Adipocyte (in vitro differentiated cells): Measurements from ENCODE around the gene COL16A1.
A peak's percentile ranks its signal among the peaks of the same experiment; 100 is the strongest.

ENCODE experiments used
- DNase-seq: peaks from one replicate; pipeline ENCODE4 v3.0.0-alpha.2; 2015; ENCODE audit warnings: low read depth
- H3K27me3 ChIP-seq: replicated peaks from 2 replicates; pipeline ENCODE4 v1.7.0; 2013; ENCODE audit warnings: mild to moderate bottlenecking, low read length, moderate library complexity; ENCODE audit not compliant: control insufficient read depth, insufficient read depth
- H3K36me3 ChIP-seq: 2 replicates; pipeline ENCODE4 v1.7.0; 2013; ENCODE audit warnings: low read length, mild to moderate bottlenecking, moderate library complexity; ENCODE audit not compliant: control insufficient read depth, insufficient read depth, severe bottlenecking
- H3K4me1 ChIP-seq: 2 replicates; pipeline ENCODE4 v1.7.0; 2013; ENCODE audit warnings: mild to moderate bottlenecking, low read length, moderate library complexity; ENCODE audit not compliant: control insufficient read depth, insufficient read depth
- H3K4me3 ChIP-seq: 2 replicates; pipeline ENCODE4 v1.7.0; 2013; ENCODE audit warnings: mild to moderate bottlenecking, low read length, moderate library complexity
- H3K9ac ChIP-seq: 2 replicates; pipeline ENCODE4 v1.7.0; 2013; ENCODE audit warnings: mild to moderate bottlenecking, low read length, moderate library complexity
- H3K9me3 ChIP-seq: 2 replicates; pipeline ENCODE4 v1.7.0; 2013; ENCODE audit warnings: mild to moderate bottlenecking, low read length, moderate library complexity; ENCODE audit not compliant: control insufficient read depth

Gene COL16A1

DNA sequence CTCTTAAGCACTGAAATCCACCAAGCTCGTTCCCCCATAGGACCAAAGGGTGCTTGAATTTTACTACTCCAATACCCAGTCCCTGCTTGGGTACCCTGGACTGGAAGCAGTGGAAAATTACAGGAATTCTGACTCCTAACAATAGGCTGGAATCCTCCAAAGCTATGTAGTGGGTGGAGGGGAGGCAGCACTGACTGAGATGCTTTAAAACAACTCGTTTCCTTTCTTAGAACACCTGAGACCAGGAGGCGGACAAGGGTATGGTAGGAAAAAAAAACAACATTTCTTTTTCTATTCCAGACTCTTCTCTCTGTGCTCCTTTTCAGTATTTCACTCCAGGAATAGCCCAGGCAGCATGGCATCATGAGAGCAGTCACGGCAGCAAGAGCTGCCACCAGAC is 61.5 kb downstream of the COL16A1 start:
- Histone ChIP-seq H3K4me3 (no peak overlapping the region), H3K9ac (no peak overlapping the region), H3K9me3 (no peaks in the 10 kb centered on the region), H3K36me3 (no peaks in the 10 kb centered on the region), H3K4me1 (peaks cover 40% of the 10 kb centered on the region), H3K27me3 (no peaks in the 10 kb centered on the region)
- no peak for DNase-seq

DNA sequence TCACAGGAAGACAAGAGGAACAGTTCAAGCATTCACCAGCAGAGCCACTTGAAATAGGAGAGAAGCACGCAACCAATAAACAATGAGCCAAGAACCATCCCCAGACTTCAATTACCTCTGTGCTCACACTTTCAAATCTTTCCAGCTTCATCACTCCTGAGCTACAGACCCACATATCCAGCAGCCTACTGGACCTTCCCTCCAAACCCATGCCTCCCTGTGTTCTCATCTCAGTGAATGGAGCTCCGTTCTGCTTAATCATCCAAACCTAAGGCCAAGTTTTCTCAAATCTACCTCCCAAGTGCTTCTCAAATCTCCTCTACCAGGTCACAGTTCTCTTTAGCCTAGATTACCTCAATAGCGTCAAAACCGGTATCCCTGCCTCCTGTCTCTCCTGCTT is 62.9 kb downstream of the COL16A1 start:
- H3K27me3 ChIP-seq, result no peaks in the 10 kb centered on the region
- no peaks in the 10 kb centered on the region for H3K9me3 ChIP-seq
- no peak for DNase-seq
- no peak overlapping the region for H3K4me3 ChIP-seq
- H3K36me3 ChIP-seq, result no peaks in the 10 kb centered on the region
- H3K4me1 ChIP-seq, result peaks cover 35% of the 10 kb centered on the region
- H3K9ac ChIP-seq, result no peak overlapping the region

DNA sequence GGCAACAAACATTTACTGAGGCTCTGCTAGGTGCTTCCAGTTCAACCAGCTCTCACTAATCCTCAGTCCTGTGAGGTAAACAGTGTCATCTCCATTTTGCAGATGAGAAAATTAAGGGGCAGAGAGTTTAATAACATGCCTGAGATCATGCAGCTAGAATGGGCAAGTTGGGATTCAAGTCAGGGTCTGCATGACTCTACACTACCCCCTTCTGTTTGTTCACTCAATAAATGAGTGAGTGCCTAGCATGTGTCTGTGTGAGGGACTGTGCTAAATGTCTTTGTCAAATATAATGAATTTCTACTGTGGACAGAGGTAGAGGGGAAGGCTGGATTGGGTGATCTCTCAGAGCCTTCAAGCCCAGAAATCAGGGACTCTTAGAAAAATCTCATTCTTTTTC is 63.6 kb downstream of the COL16A1 start:
- Histone ChIP-seq H3K4me1 (peaks cover 29% of the 10 kb centered on the region), H3K36me3 (no peaks in the 10 kb centered on the region), H3K9ac (peak overlapping the region; percentile 25), H3K27me3 (no peaks in the 10 kb centered on the region), H3K9me3 (no peaks in the 10 kb centered on the region), H3K4me3 (no peak overlapping the region)
- DNase-seq, result no peak

DNA sequence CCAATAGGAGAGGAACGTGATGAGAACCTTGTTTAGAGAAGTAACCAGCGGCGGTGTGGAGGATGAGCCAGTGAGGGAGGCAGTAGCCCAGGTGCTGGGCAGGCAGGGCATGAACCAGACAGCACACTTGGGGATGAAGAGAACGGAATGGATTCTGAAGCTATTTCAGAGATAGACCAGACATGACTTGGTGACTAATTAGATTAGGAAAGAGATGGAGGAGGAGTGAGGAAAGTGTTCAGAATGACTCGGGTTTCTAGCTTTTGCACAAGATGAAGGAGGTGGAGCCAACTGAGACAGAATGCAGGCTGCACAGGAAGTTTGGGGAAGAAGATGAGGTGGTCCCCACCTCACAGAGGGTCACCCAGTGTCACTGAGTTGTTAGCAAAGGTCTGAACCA is 64.3 kb downstream of the COL16A1 start:
- H3K9me3 ChIP-seq, result no peaks in the 10 kb centered on the region
- no peaks in the 10 kb centered on the region for H3K27me3 ChIP-seq
- DNase-seq, result peak; percentile 68
- H3K4me3 ChIP-seq, result no peak overlapping the region
- H3K4me1 ChIP-seq, result peaks cover 29% of the 10 kb centered on the region
- H3K9ac ChIP-seq, result peak overlapping the region; percentile 25
- H3K36me3 ChIP-seq, result peaks cover 3% of the 10 kb centered on the region

DNA sequence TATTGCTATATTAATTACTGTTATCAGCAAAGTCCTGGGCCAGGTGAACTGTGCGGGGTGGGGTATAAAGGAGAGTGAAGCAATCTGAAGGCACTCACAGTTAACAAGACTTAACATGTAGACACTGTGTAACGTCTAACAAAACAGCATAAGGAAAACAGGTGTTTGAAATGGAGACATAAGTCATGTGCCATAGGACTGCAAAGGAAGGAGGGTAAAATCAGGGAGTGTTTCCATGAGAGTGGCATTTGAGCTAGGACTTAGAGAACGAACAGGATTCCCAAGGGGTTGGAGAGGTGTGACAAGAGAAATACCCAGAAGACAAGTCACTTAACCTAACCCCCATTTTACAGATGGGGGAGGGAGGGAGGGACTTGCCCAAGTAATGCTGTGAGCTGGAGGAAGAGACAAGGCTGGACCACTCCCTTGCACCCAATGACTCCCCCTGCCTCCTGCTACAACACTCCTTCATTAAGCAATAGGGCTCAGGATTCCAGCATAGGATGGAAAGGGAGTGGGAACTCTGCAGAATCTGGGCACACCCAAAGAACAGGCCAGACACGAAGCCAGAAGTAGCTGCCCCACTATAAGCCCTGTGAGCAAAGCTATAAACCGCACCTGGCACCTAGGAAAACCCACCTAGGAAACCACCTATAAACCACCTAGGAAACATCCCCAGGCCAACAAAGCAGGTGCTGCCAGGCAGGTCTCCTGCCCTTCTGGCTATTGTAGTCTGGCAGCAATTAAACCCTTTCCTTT is 65.7 kb downstream of the COL16A1 start:
- DNase-seq, result no peak
- Histone ChIP-seq H3K9ac (no peak overlapping the region), H3K4me1 (peaks cover 19% of the 10 kb centered on the region), H3K36me3 (peaks cover 14% of the 10 kb centered on the region), H3K27me3 (no peaks in the 10 kb centered on the region), H3K4me3 (no peak overlapping the region), H3K9me3 (no peaks in the 10 kb centered on the region)

DNA sequence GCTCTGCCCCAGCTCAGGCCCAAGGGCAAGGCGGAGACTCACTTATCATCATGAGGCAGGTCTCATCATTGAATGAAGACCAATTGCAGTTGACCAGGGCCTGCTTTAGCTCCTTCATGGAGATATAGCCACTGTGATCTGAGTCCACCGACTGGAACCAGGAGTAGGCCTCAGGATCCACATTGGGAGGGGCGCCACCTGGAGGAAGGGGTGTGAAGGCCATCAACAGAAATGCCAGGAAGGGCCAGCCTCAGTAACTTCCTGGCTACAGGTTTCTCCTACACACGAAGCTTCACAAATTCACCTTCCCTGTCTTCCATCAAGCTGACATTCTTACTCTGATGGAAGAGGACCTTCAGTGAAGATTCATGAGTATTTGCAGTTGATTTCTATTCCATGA is 70.7 kb downstream of the COL16A1 start:
- DNase-seq, result peak; percentile 32
- Histone ChIP-seq H3K4me1 (peaks cover 5% of the 10 kb centered on the region), H3K36me3 (peaks cover 57% of the 10 kb centered on the region), H3K27me3 (no peaks in the 10 kb centered on the region), H3K9me3 (no peaks in the 10 kb centered on the region), H3K9ac (no peak overlapping the region), H3K4me3 (no peak overlapping the region)

DNA sequence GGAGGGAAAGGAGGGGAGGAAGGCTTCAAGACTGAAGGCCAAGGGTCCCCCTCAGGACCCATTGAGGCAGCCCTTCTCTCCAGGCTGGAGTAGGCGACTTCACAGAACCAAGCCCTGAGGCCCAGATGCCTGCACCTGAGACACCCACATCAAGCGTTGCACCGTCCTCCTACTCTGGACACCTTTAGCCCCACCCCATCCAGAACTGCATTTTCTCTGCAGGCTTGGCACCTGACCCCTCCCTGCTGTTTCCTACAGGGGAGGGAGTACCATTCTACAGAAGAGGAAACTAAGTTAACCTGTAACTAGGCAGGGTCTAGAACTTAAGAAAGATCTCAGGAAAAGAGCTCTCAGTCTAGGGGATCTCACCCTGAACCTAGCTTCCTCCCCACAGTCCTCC is 71.2 kb downstream of the COL16A1 start:
- peaks cover 57% of the 10 kb centered on the region for H3K36me3 ChIP-seq
- no peak for DNase-seq

DNA sequence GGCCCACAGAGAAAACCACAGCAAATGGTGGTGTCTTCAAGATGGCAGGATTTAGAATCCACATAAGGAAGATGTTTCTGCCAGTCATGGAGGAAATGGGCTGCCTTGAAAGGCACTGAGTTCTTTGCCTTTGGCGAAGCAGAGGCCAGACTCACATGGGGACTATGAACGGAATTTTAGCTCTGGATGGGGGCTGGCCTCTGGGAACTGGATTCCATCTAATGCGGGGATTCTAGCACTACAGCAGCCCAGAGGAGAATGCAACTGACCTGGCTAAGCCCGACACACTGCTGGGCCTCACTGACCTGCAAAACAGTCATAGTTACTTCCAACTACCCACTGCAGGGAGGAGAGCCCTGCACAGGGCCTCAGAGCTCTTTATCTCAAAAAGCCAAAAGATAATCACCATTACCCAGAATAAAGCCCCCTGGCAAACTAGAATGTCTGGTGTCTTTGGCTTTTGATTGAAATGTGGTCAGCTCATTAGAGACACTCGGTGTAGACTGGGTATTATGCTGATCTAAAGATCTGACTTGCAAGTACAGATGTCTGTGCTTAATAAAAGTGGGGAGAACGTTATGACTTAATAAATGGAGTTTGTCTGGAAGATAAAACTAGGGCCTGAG is 74.8 kb downstream of the COL16A1 start:
- no peaks in the 10 kb centered on the region for H3K9me3 ChIP-seq
- DNase-seq, result no peak
- no peak overlapping the region for H3K9ac ChIP-seq
- H3K4me3 ChIP-seq, result no peak overlapping the region
- H3K27me3 ChIP-seq, result no peaks in the 10 kb centered on the region
- peaks cover 30% of the 10 kb centered on the region for H3K4me1 ChIP-seq
- H3K36me3 ChIP-seq, result peaks cover 49% of the 10 kb centered on the region

More for the DNA sequence above, 71.2 kb downstream of the COL16A1 start:
- H3K27me3 ChIP-seq, result no peaks in the 10 kb centered on the region
- peaks cover 6% of the 10 kb centered on the region for H3K4me1 ChIP-seq
- no peaks in the 10 kb centered on the region for H3K9me3 ChIP-seq
- no peak overlapping the region for H3K9ac ChIP-seq
- no peak overlapping the region for H3K4me3 ChIP-seq

DNA sequence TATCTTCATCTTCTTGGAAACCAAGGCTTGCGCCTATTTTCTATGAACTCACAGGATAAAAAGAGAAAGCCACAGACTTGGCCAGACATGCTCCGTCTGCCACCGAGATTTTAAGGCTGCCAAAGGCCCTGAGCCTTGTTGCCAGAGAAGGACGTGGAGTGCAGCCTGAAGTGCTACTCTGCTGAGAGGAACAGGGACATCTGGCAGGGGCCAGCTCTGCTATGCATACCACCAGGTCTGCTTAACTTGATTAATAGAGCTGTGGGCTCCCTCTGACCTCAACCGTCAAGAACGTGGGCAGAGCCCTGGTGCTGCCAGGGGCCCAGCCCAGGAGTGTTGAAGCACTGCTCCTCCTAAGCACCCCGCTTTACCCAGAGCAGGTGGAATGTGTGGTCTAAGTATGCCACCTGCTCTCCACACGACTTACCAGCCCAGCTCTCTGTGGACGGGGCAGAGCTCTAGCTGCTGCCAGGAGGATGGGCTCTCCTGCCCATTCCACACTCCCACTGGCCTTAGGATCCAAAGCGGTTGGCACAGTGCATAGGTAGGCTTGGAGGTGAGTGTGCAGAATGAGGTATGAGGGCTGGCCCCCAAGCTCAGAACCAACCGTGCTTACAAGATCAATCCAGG is 75.8 kb downstream of the COL16A1 start:
- H3K9me3 ChIP-seq, result no peaks in the 10 kb centered on the region
- no peaks in the 10 kb centered on the region for H3K27me3 ChIP-seq
- no peak overlapping the region for H3K4me3 ChIP-seq
- peaks cover 30% of the 10 kb centered on the region for H3K4me1 ChIP-seq
- peak overlapping the region; percentile 17 for H3K9ac ChIP-seq
- peaks cover 42% of the 10 kb centered on the region for H3K36me3 ChIP-seq
- no peak for DNase-seq

DNA sequence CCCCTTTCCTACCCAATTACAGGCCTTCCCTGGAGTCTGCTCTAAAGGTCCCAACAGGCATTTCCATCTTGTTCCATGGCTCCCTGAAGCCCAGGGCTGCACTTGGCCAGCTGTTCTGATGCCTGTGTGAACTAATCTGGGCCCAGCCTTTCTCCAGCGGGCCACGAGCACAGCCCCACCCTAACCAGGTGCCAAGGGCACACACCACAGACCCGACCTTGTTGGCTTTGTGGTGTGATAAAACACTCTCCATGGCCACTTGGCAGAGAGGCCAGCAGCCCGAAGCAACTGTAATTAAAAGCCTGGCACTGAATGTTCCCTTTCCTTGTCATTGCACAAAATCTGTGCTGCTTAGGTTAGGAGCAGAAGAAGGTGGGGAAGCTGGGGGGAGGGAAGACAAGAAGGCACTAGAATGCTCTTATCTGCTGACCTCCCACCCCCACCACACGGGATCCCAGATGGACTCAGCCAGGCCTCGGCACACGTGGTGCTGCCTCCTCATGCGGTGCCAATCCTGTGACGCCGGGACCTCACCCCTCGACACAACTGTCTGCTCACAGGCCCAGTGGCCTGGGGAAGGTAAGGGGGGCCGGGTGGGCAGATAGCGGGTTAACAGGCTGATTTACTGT is 76.4 kb downstream of the COL16A1 start:
- no peaks in the 10 kb centered on the region for H3K27me3 ChIP-seq
- peaks cover 36% of the 10 kb centered on the region for H3K36me3 ChIP-seq
- peak overlapping the region; percentile 9 for H3K4me3 ChIP-seq
- DNase-seq, result no peak
- peak overlapping the region; percentile 17 for H3K9ac ChIP-seq
- H3K4me1 ChIP-seq, result peaks cover 30% of the 10 kb centered on the region
- no peaks in the 10 kb centered on the region for H3K9me3 ChIP-seq
